ENCODE measurements around the gene CCL15. TPM values are rescaled to one million over a fixed set of nuclear protein-coding genes. Genes with fewer than 3 reads are reported as not detected.
A peak's percentile ranks its signal among the peaks of the same experiment; 100 is the strongest.

Gene CCL15
- total RNA-seq, result not detected
- polyA plus RNA-seq (ENCODE audit: insufficient read length in 2 of 2), result under 1 TPM in 1 of 2 donors, not detected in 1; 0.23 TPM
- long read RNA-seq, donor 1, result 0 reads
- long read RNA-seq, donor 2, result 0 reads
- long read RNA-seq, donor 3, result 0 reads
- long read RNA-seq, donor 4, result 0 reads

- no peaks in the 10 kb centered on the region for H3K36me3 ChIP-seq (ENCODE audit: control insufficient read depth, insufficient read depth, low read length)
- H3K9me3 ChIP-seq (ENCODE audit: control insufficient read depth, insufficient read depth, low read length), result no peaks in the 10 kb centered on the region
- H3K4me3 ChIP-seq (ENCODE audit: low read depth, low read length), result no peak within 1 kb of the TSS
- DNase-seq (ENCODE audit: low read depth in 4 of 6, low spot score in 6 of 6), result no peak
- no peaks in the 10 kb centered on the region for H3K27me3 ChIP-seq (ENCODE audit: control insufficient read depth, insufficient read depth, low read length)
- WGBS (ENCODE audit: insufficient coverage), result 76% methylated on average over 4 of the region's 6 CpGs
- no peaks in the 10 kb centered on the region for H3K4me1 ChIP-seq (ENCODE audit: control insufficient read depth, insufficient read depth, low read length)
- H3K27ac ChIP-seq (ENCODE audit: low read depth, low read length), result no peak within 1 kb of the TSS
These were observed at the start of gene CCL15 for GRCh38 chr17:36001110-36001771. TSS of gene CCL15 (minus strand) at chr17:36001553. CDS start at chr17:36001492, 61 bp downstream.

GRCh38 chr17:36049643-36050042 is 48.3 kb upstream of the CCL15 start:
- Histone ChIP-seq H3K4me1 (ENCODE audit: control insufficient read depth, insufficient read depth, low read length) (no peaks in the 10 kb centered on the region), H3K4me3 (ENCODE audit: low read depth, low read length) (no peak overlapping the region), H3K36me3 (ENCODE audit: control insufficient read depth, insufficient read depth, low read length) (no peaks in the 10 kb centered on the region), H3K27me3 (ENCODE audit: control insufficient read depth, insufficient read depth, low read length) (no peaks in the 10 kb centered on the region), H3K27ac (ENCODE audit: low read depth, low read length) (no peak overlapping the region), H3K9me3 (ENCODE audit: control insufficient read depth, insufficient read depth, low read length) (no peaks in the 10 kb centered on the region)
- WGBS (ENCODE audit: insufficient coverage), result no CpG with 5 or more reads among the region's 2 CpGs
- DNase-seq (ENCODE audit: low read depth in 4 of 6, low spot score in 6 of 6), result no peak

DNA sequence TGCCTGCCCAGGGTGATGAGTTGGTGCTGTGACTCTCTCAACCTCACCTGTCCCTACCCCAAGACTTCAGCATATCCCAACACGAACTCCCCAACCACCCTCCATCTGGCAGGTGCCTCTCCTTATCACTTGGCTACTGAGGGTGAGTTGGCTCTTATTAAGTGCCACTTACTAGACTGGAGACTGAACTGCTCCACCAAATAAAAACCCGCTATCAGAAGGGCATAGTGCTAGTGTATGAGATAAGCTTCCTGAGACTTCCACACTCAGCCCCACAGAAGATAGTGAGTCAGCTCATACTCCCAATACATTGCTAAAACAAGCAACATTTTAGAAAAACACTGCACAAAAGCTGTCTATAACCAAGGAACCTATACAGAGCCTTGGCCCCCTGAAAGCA is 46.7 kb upstream of the CCL15 start:
- no peaks in the 10 kb centered on the region for H3K36me3 ChIP-seq (ENCODE audit: control insufficient read depth, insufficient read depth, low read length)
- H3K27ac ChIP-seq (ENCODE audit: low read depth, low read length), result no peak overlapping the region
- WGBS (ENCODE audit: insufficient coverage), result 80% methylated on average over 1 of the region's 2 CpGs
- no peaks in the 10 kb centered on the region for H3K27me3 ChIP-seq (ENCODE audit: control insufficient read depth, insufficient read depth, low read length)
- no peaks in the 10 kb centered on the region for H3K9me3 ChIP-seq (ENCODE audit: control insufficient read depth, insufficient read depth, low read length)
- no peak overlapping the region for H3K4me3 ChIP-seq (ENCODE audit: low read depth, low read length)
- H3K4me1 ChIP-seq (ENCODE audit: control insufficient read depth, insufficient read depth, low read length), result no peaks in the 10 kb centered on the region
- no peak for DNase-seq (ENCODE audit: low read depth in 4 of 6, low spot score in 6 of 6)

- Histone ChIP-seq H3K9me3 (ENCODE audit: control insufficient read depth, insufficient read depth, low read length) (no peaks in the 10 kb centered on the region), H3K4me1 (ENCODE audit: control insufficient read depth, insufficient read depth, low read length) (no peaks in the 10 kb centered on the region), H3K27me3 (ENCODE audit: control insufficient read depth, insufficient read depth, low read length) (peaks cover 3% of the 10 kb centered on the region), H3K27ac (ENCODE audit: low read depth, low read length) (no peak overlapping the region), H3K4me3 (ENCODE audit: low read depth, low read length) (no peak overlapping the region), H3K36me3 (ENCODE audit: control insufficient read depth, insufficient read depth, low read length) (no peaks in the 10 kb centered on the region)
- no peak for DNase-seq (ENCODE audit: low read depth in 4 of 6, low spot score in 6 of 6)
- no CpG with 5 or more reads among the region's 4 CpGs for WGBS (ENCODE audit: insufficient coverage)
These were observed 34.9 kb upstream of the CCL15 start for GRCh38 chr17:36036235-36036634.

GRCh38 chr17:36034127-36034526 is 32.8 kb upstream of the CCL15 start:
- no peaks in the 10 kb centered on the region for H3K4me1 ChIP-seq (ENCODE audit: control insufficient read depth, insufficient read depth, low read length)
- WGBS (ENCODE audit: insufficient coverage), result no CpG with 5 or more reads among the region's 3 CpGs
- no peak for DNase-seq (ENCODE audit: low read depth in 4 of 6, low spot score in 6 of 6)
- H3K27me3 ChIP-seq (ENCODE audit: control insufficient read depth, insufficient read depth, low read length), result peaks cover 3% of the 10 kb centered on the region
- no peak overlapping the region for H3K27ac ChIP-seq (ENCODE audit: low read depth, low read length)
- H3K36me3 ChIP-seq (ENCODE audit: control insufficient read depth, insufficient read depth, low read length), result no peaks in the 10 kb centered on the region
- H3K9me3 ChIP-seq (ENCODE audit: control insufficient read depth, insufficient read depth, low read length), result no peaks in the 10 kb centered on the region
- H3K4me3 ChIP-seq (ENCODE audit: low read depth, low read length), result no peak overlapping the region

DNA sequence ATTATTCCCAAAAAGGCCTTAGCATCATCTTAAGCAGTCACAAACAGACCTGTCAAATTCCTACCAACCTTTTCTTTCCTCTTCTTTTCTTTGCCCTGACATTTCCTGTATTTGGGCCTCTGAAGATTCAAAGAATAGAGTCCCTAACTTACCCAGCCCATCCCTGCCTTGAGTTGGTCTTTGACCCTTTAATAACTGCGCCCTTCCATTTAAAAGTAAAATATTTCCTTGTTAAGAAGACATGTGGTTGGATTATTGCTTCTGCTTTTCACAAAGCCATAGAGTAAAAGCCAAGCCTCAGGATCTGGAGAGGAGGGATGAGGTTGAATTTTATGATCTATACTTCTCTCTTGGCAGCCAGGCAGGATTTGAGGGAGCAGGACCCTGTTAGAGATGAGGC is 29.6 kb upstream of the CCL15 start:
- DNase-seq (ENCODE audit: low read depth in 4 of 6, low spot score in 6 of 6), result no peak
- H3K27ac ChIP-seq (ENCODE audit: low read depth, low read length), result no peak overlapping the region
- WGBS (ENCODE audit: insufficient coverage), result no CpG with 5 or more reads among the region's 1 CpG
- H3K27me3 ChIP-seq (ENCODE audit: control insufficient read depth, insufficient read depth, low read length), result peaks cover 3% of the 10 kb centered on the region
- no peaks in the 10 kb centered on the region for H3K9me3 ChIP-seq (ENCODE audit: control insufficient read depth, insufficient read depth, low read length)
- H3K4me3 ChIP-seq (ENCODE audit: low read depth, low read length), result no peak overlapping the region
- no peaks in the 10 kb centered on the region for H3K4me1 ChIP-seq (ENCODE audit: control insufficient read depth, insufficient read depth, low read length)
- no peaks in the 10 kb centered on the region for H3K36me3 ChIP-seq (ENCODE audit: control insufficient read depth, insufficient read depth, low read length)

GRCh38 chr17:36027761-36028160 is 26.4 kb upstream of the CCL15 start:
- no peak overlapping the region for H3K4me3 ChIP-seq (ENCODE audit: low read depth, low read length)
- no peaks in the 10 kb centered on the region for H3K9me3 ChIP-seq (ENCODE audit: control insufficient read depth, insufficient read depth, low read length)
- H3K27me3 ChIP-seq (ENCODE audit: control insufficient read depth, insufficient read depth, low read length), result no peaks in the 10 kb centered on the region
- peak in 1 of 6 donors; percentile 9 for DNase-seq (ENCODE audit: low read depth in 4 of 6, low spot score in 6 of 6)
- H3K4me1 ChIP-seq (ENCODE audit: control insufficient read depth, insufficient read depth, low read length), result no peaks in the 10 kb centered on the region
- no peaks in the 10 kb centered on the region for H3K36me3 ChIP-seq (ENCODE audit: control insufficient read depth, insufficient read depth, low read length)
- no peak overlapping the region for H3K27ac ChIP-seq (ENCODE audit: low read depth, low read length)
- 69% methylated on average over 3 of the region's 4 CpGs for WGBS (ENCODE audit: insufficient coverage)

- no peak for DNase-seq (ENCODE audit: low read depth in 4 of 6, low spot score in 6 of 6)
- 100% methylated on average over 1 of the region's 6 CpGs for WGBS (ENCODE audit: insufficient coverage)
- Histone ChIP-seq H3K27ac (ENCODE audit: low read depth, low read length) (no peak overlapping the region), H3K27me3 (ENCODE audit: control insufficient read depth, insufficient read depth, low read length) (no peaks in the 10 kb centered on the region), H3K36me3 (ENCODE audit: control insufficient read depth, insufficient read depth, low read length) (no peaks in the 10 kb centered on the region), H3K4me3 (ENCODE audit: low read depth, low read length) (no peak overlapping the region), H3K9me3 (ENCODE audit: control insufficient read depth, insufficient read depth, low read length) (no peaks in the 10 kb centered on the region), H3K4me1 (ENCODE audit: control insufficient read depth, insufficient read depth, low read length) (no peaks in the 10 kb centered on the region)
These were observed 22.9 kb upstream of the CCL15 start for GRCh38 chr17:36024106-36024869.

DNA sequence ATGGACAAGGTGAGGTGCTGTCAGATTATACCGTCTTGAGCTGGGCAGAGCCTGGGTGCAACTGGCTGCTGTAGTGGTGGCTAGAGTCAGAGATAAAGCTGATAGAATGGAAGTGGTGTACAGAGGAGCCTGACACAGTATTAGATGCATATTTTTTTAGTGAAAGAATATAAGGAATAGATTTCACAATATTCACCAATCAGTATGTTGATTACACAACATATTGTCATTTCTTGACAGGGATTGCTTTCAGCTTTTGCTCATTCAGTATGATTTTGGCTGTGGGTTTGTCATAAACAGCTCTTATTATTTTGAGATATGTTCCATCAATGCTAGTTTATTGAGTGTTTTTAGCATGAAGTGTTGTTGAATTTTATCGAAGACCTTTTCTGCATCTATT is 18.1 kb upstream of the CCL15 start:
- 92% methylated on average over 2 of the region's 2 CpGs for WGBS (ENCODE audit: insufficient coverage)
- Histone ChIP-seq H3K36me3 (ENCODE audit: control insufficient read depth, insufficient read depth, low read length) (no peaks in the 10 kb centered on the region), H3K4me3 (ENCODE audit: low read depth, low read length) (no peak overlapping the region), H3K4me1 (ENCODE audit: control insufficient read depth, insufficient read depth, low read length) (no peaks in the 10 kb centered on the region), H3K9me3 (ENCODE audit: control insufficient read depth, insufficient read depth, low read length) (no peaks in the 10 kb centered on the region), H3K27ac (ENCODE audit: low read depth, low read length) (no peak overlapping the region), H3K27me3 (ENCODE audit: control insufficient read depth, insufficient read depth, low read length) (no peaks in the 10 kb centered on the region)
- no peak for DNase-seq (ENCODE audit: low read depth in 4 of 6, low spot score in 6 of 6)

- 65% methylated on average over 5 of the region's 6 CpGs for WGBS (ENCODE audit: insufficient coverage)
- Histone ChIP-seq H3K27ac (ENCODE audit: low read depth, low read length) (no peak within 1 kb of the TSS), H3K27me3 (ENCODE audit: control insufficient read depth, insufficient read depth, low read length) (no peaks in the 10 kb centered on the region), H3K4me1 (ENCODE audit: control insufficient read depth, insufficient read depth, low read length) (no peaks in the 10 kb centered on the region), H3K36me3 (ENCODE audit: control insufficient read depth, insufficient read depth, low read length) (no peaks in the 10 kb centered on the region), H3K4me3 (ENCODE audit: low read depth, low read length) (no peak within 1 kb of the TSS), H3K9me3 (ENCODE audit: control insufficient read depth, insufficient read depth, low read length) (no peaks in the 10 kb centered on the region)
- DNase-seq (ENCODE audit: low read depth in 4 of 6, low spot score in 6 of 6), result no peak
These were observed 16.4 kb upstream of the CCL15 start, which contains the start of gene CCL23 for GRCh38 chr17:36017799-36018198. TSS of gene CCL23 (minus strand) at chr17:36017972. CDS start at chr17:36017897, 75 bp downstream.
